H9 (cell line): ENCODE data around the gene MAP1S. TPM values are rescaled to one million over a fixed set of nuclear protein-coding genes. Genes with fewer than 3 reads are reported as not detected.

Experiments
- DNase-seq: peaks from one replicate; pipeline ENCODE4 v3.0.0-alpha.2; 2017
- H2AFZ ChIP-seq: one replicate; pipeline ENCODE4 v1.6.1; 2013; ENCODE audit warnings: mild to moderate bottlenecking, low read length, control low read depth, moderate library complexity
- H2AK5ac ChIP-seq: 2 replicates; pipeline ENCODE4 v1.6.1; 2013; ENCODE audit warnings: low read length, control low read depth, mixed read lengths; ENCODE audit not compliant: insufficient read length
- H2BK120ac ChIP-seq: one replicate; pipeline ENCODE4 v1.6.1; 2013; ENCODE audit warnings: low read depth, mild to moderate bottlenecking, low read length, control low read depth, inconsistent platforms; ENCODE audit not compliant: poor library complexity, severe bottlenecking
- H2BK12ac ChIP-seq: 2 replicates; pipeline ENCODE4 v1.6.1; 2013; ENCODE audit warnings: low read length, control low read depth, mixed read lengths, low read depth; ENCODE audit not compliant: insufficient read length
- H2BK15ac ChIP-seq: 2 replicates; pipeline ENCODE4 v1.6.1; 2013; ENCODE audit warnings: low read depth, low read length, control low read depth
- H2BK20ac ChIP-seq: one replicate; pipeline ENCODE4 v1.6.1; 2013; ENCODE audit warnings: low read depth, mild to moderate bottlenecking, low read length, control low read depth, inconsistent platforms; ENCODE audit not compliant: poor library complexity, severe bottlenecking
- H2BK5ac ChIP-seq: 2 replicates; pipeline ENCODE4 v1.6.1; 2013; ENCODE audit warnings: low read length, control low read depth, mixed read lengths; ENCODE audit not compliant: insufficient read length
- H3K14ac ChIP-seq: 2 replicates; pipeline ENCODE4 v1.6.1; 2013; ENCODE audit warnings: low read length, control low read depth; ENCODE audit not compliant: insufficient read depth
- H3K18ac ChIP-seq: 2 replicates; pipeline ENCODE4 v1.6.1; 2013; ENCODE audit warnings: low read depth, mild to moderate bottlenecking, mixed read lengths, low read length, control low read depth; ENCODE audit not compliant: insufficient read length
- H3K23ac ChIP-seq: 2 replicates; pipeline ENCODE4 v1.6.1; 2013; ENCODE audit warnings: low read length, control low read depth, mixed read lengths, low read depth; ENCODE audit not compliant: insufficient read length
- H3K23me2 ChIP-seq: 2 replicates; pipeline ENCODE4 v1.6.1; 2013; ENCODE audit warnings: low read depth, mild to moderate bottlenecking, mixed read lengths, low read length, control low read depth; ENCODE audit not compliant: insufficient read length, poor library complexity, severe bottlenecking
- H3K27ac ChIP-seq: 2 replicates; pipeline ENCODE4 v1.5.1; 2013; ENCODE audit warnings: low read length, control low read depth, mixed read lengths, low read depth; ENCODE audit not compliant: insufficient read length
- H3K27me3 ChIP-seq: 2 replicates; pipeline ENCODE4 v1.6.1; 2013; ENCODE audit warnings: low read length, control low read depth, inconsistent platforms; ENCODE audit not compliant: insufficient read depth
- H3K4ac ChIP-seq: 2 replicates; pipeline ENCODE4 v1.6.1; 2013; ENCODE audit warnings: low read depth, mild to moderate bottlenecking, control low read depth, inconsistent platforms, low read length, moderate library complexity
- H3K4me1 ChIP-seq: 2 replicates; pipeline ENCODE4 v1.6.1; 2013; ENCODE audit warnings: low read length, control low read depth, inconsistent platforms; ENCODE audit not compliant: insufficient read depth
- H3K4me2 ChIP-seq: 2 replicates; pipeline ENCODE4 v1.6.1; 2013; ENCODE audit warnings: low read length, control low read depth, mixed read lengths; ENCODE audit not compliant: insufficient read length, insufficient read depth
- H3K56ac ChIP-seq: 2 replicates; pipeline ENCODE4 v1.6.1; 2013; ENCODE audit warnings: low read depth, mild to moderate bottlenecking, mixed read lengths, low read length, control low read depth; ENCODE audit not compliant: insufficient read length
- H3K79me1 ChIP-seq: 2 replicates; pipeline ENCODE4 v1.6.1; 2013; ENCODE audit warnings: low read depth, mild to moderate bottlenecking, moderate library complexity, low read length, control low read depth, inconsistent platforms; ENCODE audit not compliant: insufficient read depth, poor library complexity, severe bottlenecking
- H3K79me2 ChIP-seq: 2 replicates; pipeline ENCODE4 v1.6.1; 2013; ENCODE audit warnings: low read length, control low read depth, inconsistent platforms; ENCODE audit not compliant: insufficient read depth
- H3K9ac ChIP-seq: 2 replicates; pipeline ENCODE4 v1.6.1; 2013; ENCODE audit warnings: low read length, control low read depth, mixed read lengths; ENCODE audit not compliant: insufficient read length; ENCODE audit errors: extremely low read depth
- H3K9me3 ChIP-seq: one replicate; pipeline ENCODE4 v1.6.1; 2013; ENCODE audit warnings: low read depth, low read length, inconsistent platforms; ENCODE audit not compliant: control insufficient read depth
- H3T11ph ChIP-seq: one replicate; pipeline ENCODE4 v1.6.1; 2013; ENCODE audit warnings: mild to moderate bottlenecking, low read length, control low read depth, inconsistent platforms
- H4K20me1 ChIP-seq: one replicate; pipeline ENCODE4 v1.6.1; 2013; ENCODE audit not compliant: control insufficient read depth, insufficient read length, insufficient read depth
- H4K5ac ChIP-seq: 2 replicates; pipeline ENCODE4 v1.6.1; 2013; ENCODE audit warnings: low read depth, mild to moderate bottlenecking, mixed read lengths, low read length, control low read depth; ENCODE audit not compliant: insufficient read length
- H4K8ac ChIP-seq: replicated peaks from 2 replicates; pipeline ENCODE4 v1.6.1; 2013; ENCODE audit warnings: low read length, control low read depth, mixed read lengths, low read depth; ENCODE audit not compliant: insufficient read length
- H4K91ac ChIP-seq: 2 replicates; pipeline ENCODE4 v1.6.1; 2013; ENCODE audit warnings: low read depth, mild to moderate bottlenecking, moderate library complexity, mixed read lengths, low read length, control low read depth; ENCODE audit not compliant: insufficient read length
- H3K27ac Mint-ChIP-seq, 3 experiments: 2 replicates in 2 of 3; 3 replicates in 1 of 3; pipeline ENCODE4 v1.8.0; 2020 to 2021; ENCODE audit warnings: mixed read lengths in 3 of 3, mild to moderate bottlenecking in 1 of 3, moderate library complexity in 1 of 3
- H3K27me3 Mint-ChIP-seq: 2 replicates; pipeline ENCODE4 v1.8.0; 2021; ENCODE audit warnings: low read depth, mild to moderate bottlenecking, moderate library complexity, mixed read lengths
- H3K36me3 Mint-ChIP-seq, 3 experiments: 2 replicates in 2 of 3; 3 replicates in 1 of 3; pipeline ENCODE4 v1.8.0; 2020 to 2021; ENCODE audit warnings: low read depth in 3 of 3, mixed read lengths in 3 of 3; ENCODE audit not compliant: insufficient read depth in 1 of 3
- H3K4me1 Mint-ChIP-seq, 2 experiments: 2 replicates each; pipeline ENCODE4 v1.8.0; 2020; ENCODE audit warnings: mixed read lengths in 2 of 2
- H3K4me3 Mint-ChIP-seq, 2 experiments: 2 replicates in 1 of 2; 3 replicates in 1 of 2; pipeline ENCODE4 v1.8.0; 2020 to 2021; ENCODE audit warnings: mild to moderate bottlenecking in 2 of 2, mixed read lengths in 2 of 2, moderate library complexity in 1 of 2
- H3K9me3 Mint-ChIP-seq, 2 experiments: 2 replicates in 1 of 2; 3 replicates in 1 of 2; pipeline ENCODE4 v1.8.0; 2020; ENCODE audit warnings: mild to moderate bottlenecking in 2 of 2, mixed read lengths in 2 of 2, moderate library complexity in 1 of 2
- WGBS: extraction: QIAGEN DNeasy Blood & Tissue Kit; methylation state at CpG from one replicate; pipeline ENCODE4 v1.1.7; 2013; ENCODE audit warnings: missing lambda C conversion rate, low lambda C conversion rate, mixed read lengths; ENCODE audit not compliant: insufficient read length; ENCODE audit errors: extremely low coverage; 5-methylcytosine and 5-hydroxymethylcytosine counted together
- total RNA-seq: library from RNA; stranded (reverse); gene quantifications from 2 replicates; pipeline ENCODE4 v1.2.1, GENCODE V29; 2021
- TF ChIP-seq, protein P1 (sequence below): fragments of 200-600 bp; sonication (generic); conservative IDR thresholded peaks from 3 replicates; pipeline ENCODE4 v1.8.0; 2021; ENCODE audit warnings: antibody characterized with exemption, mild to moderate bottlenecking

The MAP1S gene
- total RNA-seq, 1 experiment from 2014 or later, result 160 TPM

DNA sequence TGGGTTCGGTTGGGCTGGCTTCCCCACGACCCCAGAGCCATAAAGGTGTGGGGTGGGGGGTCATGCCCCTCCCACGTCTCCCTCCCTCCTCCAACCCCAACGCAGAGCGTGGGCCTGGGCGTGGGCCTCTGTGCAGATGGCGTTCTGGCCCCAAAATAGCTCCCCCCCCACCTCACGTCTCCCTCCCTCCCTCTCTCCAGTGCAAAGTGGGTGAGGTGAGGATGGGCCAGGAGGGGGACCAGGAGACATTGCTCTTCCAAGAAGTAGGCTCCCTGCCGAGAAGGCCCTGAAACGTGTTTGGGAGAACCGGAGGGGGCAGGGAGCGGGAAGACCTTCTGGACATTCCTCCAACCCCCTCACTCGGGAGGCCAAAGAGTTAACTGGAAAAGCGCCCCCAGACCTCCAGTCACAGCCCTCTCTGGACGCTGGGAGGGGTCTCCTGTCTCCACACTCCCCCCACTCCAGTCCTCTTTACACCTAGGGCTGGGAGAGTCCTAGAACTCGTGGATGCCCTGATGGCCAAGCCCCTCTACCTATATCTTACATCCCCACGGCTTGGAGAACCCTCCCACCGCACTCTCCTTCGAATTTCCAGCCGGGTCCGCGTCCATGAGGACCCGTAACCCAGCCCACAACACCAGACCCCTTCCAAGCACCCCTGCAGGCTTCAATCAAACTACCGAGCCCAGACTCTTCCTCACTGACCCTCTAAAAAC, 32.0 kb upstream of the MAP1S start:
- Histone ChIP-seq H2BK20ac (no peak overlapping the region), H2AFZ (no peak overlapping the region), H3K56ac (no peak overlapping the region), H3K4ac (no peak overlapping the region), H4K5ac (no peak overlapping the region), H4K91ac (no peak overlapping the region), H3K4me1 (peaks cover 4% of the 10 kb centered on the region; the same call in 1 of the 2 replicates), H2AK5ac (no peak overlapping the region), H3K4me2 (peak overlapping the region; percentile 84), H2BK15ac (no peak overlapping the region), H4K8ac (no peak overlapping the region), H3K23ac (no peak overlapping the region), H3K27ac (no peak overlapping the region), H3K9ac (peak overlapping the region; percentile 20), H3K9me3 (no peaks in the 10 kb centered on the region), H3K79me2 (peaks cover 12% of the 10 kb centered on the region), H3T11ph (no peak overlapping the region), H3K14ac (peak overlapping the region; percentile 43; the same call in 1 of the 2 replicates), H3K23me2 (peaks cover 19% of the 10 kb centered on the region), H4K20me1 (no peaks in the 10 kb centered on the region), H3K79me1 (no peaks in the 10 kb centered on the region), H2BK5ac (no peak overlapping the region), H3K27me3 (no peaks in the 10 kb centered on the region), H2BK12ac (no peak overlapping the region), H3K18ac (no peak overlapping the region), H2BK120ac (no peak overlapping the region)
- peak; percentile 60 for DNase-seq
- Mint-ChIP-seq H3K4me3 (peak overlapping the region; percentile 88 to 100), H3K9me3 (no peaks in the 10 kb centered on the region; a peak in 1 of 5 replicates), H3K4me1 (peaks cover 19 to 26% of the 10 kb centered on the region in 2 experiments), H3K27me3 (no peaks in the 10 kb centered on the region; the same call in none of the 2 replicates), H3K27ac (peak overlapping the region; percentile 54 to 96 (median 93); a peak in 6 of 7 replicates), H3K36me3 (peaks cover 0 to 5% (median 2%) of the 10 kb centered on the region in 3 experiments; a peak in 3 of 7 replicates)
- WGBS, result no CpG with 5 or more reads among the region's 24 CpGs
- TF ChIP-seq, protein P1, sequence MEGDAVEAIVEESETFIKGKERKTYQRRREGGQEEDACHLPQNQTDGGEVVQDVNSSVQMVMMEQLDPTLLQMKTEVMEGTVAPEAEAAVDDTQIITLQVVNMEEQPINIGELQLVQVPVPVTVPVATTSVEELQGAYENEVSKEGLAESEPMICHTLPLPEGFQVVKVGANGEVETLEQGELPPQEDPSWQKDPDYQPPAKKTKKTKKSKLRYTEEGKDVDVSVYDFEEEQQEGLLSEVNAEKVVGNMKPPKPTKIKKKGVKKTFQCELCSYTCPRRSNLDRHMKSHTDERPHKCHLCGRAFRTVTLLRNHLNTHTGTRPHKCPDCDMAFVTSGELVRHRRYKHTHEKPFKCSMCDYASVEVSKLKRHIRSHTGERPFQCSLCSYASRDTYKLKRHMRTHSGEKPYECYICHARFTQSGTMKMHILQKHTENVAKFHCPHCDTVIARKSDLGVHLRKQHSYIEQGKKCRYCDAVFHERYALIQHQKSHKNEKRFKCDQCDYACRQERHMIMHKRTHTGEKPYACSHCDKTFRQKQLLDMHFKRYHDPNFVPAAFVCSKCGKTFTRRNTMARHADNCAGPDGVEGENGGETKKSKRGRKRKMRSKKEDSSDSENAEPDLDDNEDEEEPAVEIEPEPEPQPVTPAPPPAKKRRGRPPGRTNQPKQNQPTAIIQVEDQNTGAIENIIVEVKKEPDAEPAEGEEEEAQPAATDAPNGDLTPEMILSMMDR, result no peak
